ENCODE results near the gene RBM26.

DNA sequence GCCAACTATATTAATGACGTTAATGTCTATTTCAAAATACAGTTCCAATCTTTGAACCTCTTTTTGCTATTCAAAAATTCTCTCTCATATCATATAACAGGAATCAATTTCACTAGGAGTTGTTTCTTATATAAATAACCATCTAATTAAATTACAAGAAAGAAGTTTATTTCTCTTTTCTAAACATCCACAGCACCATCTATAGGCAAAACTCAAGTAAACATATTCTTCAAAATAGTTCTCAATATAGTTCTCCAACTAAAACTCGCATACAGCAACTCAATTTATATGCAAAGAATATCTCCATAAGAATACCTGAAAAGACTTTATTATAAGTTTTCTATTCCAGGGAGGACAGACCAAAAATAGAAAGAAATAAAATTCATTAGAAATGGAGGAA lies 65.6 kb downstream of the RBM26 start:
- TF ChIP-seq, protein P1, sequence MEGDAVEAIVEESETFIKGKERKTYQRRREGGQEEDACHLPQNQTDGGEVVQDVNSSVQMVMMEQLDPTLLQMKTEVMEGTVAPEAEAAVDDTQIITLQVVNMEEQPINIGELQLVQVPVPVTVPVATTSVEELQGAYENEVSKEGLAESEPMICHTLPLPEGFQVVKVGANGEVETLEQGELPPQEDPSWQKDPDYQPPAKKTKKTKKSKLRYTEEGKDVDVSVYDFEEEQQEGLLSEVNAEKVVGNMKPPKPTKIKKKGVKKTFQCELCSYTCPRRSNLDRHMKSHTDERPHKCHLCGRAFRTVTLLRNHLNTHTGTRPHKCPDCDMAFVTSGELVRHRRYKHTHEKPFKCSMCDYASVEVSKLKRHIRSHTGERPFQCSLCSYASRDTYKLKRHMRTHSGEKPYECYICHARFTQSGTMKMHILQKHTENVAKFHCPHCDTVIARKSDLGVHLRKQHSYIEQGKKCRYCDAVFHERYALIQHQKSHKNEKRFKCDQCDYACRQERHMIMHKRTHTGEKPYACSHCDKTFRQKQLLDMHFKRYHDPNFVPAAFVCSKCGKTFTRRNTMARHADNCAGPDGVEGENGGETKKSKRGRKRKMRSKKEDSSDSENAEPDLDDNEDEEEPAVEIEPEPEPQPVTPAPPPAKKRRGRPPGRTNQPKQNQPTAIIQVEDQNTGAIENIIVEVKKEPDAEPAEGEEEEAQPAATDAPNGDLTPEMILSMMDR (IDR thresholded peaks at IDR 0.05) = no peak
- TF ChIP-seq SIN3A (IDR thresholded peaks at IDR 0.05; ENCODE audit: borderline replicate concordance, insufficient read depth, low read depth, low read length) = no peak

Data from Panc1 (cell line).